PC-3 (cell line): ENCODE measurements around the gene SEPTIN10. TPM values are rescaled to one million over a fixed set of nuclear protein-coding genes. Genes with fewer than 3 reads are reported as not detected.

Source experiments
- ATAC-seq: fragments of 200-7000 bp; cut with Tn5 transposase; 2 replicates; pipeline ENCODE4 v1.9.1; 2020; ENCODE audit warnings: mild to moderate bottlenecking, moderate library complexity
- BruUV-seq: library from RNA; stranded (reverse); fragments of 400-500 nt; replicated peaks from 2 replicates; lab custom pipeline; 2021; lab: Mats Ljungman, UMichigan
- CTCF ChIA-PET: fragments of 300-600 bp; sonication (Branson Sonifier 250); formaldehyde crosslinking; loops from one replicate; lab custom pipeline; 2022; ENCODE audit warnings: antibody characterized with exemption; lab: Charles Lee
- POLR2A ChIA-PET: fragments of 300-600 bp; sonication (Branson Sonifier 250); formaldehyde crosslinking; loops from one replicate; lab custom pipeline; 2022; ENCODE audit warnings: antibody characterized with exemption; ENCODE audit not compliant: unreplicated experiment; lab: Charles Lee
- DNase-seq: peaks from one replicate; pipeline ENCODE4 v3.0.0-alpha.2; 2015
- H2AFZ ChIP-seq: fragments of 300-600 bp; sonication (generic); 2 replicates; pipeline ENCODE4 v1.6.0; 2016; ENCODE audit warnings: antibody characterized with exemption, low read length
- H3F3A ChIP-seq: fragments of 300-600 bp; sonication (generic); one replicate; pipeline ENCODE4 v1.6.0; 2017; ENCODE audit warnings: antibody characterized with exemption, low read length, control low read depth, mild to moderate bottlenecking; ENCODE audit not compliant: unreplicated experiment
- H3K27ac ChIP-seq: fragments of 300-600 bp; sonication (generic); 2 replicates; pipeline ENCODE4 v1.5.1; 2016; ENCODE audit warnings: mild to moderate bottlenecking, low read length
- H3K27me3 ChIP-seq: fragments of 300-600 bp; sonication (generic); 2 replicates; pipeline ENCODE4 v1.6.1; 2016; ENCODE audit warnings: low read length, mixed read lengths
- H3K36me3 ChIP-seq: fragments of 300-600 bp; sonication (generic); 2 replicates; pipeline ENCODE4 v1.6.1; 2016; ENCODE audit warnings: low read depth, mixed run types, low read length, mixed read lengths
- H3K4me1 ChIP-seq: fragments of 300-600 bp; sonication (generic); 2 replicates; pipeline ENCODE4 v1.5.1; 2016; ENCODE audit warnings: low read length; ENCODE audit not compliant: insufficient read depth
- H3K4me2 ChIP-seq: fragments of 300-600 bp; sonication (generic); 2 replicates; pipeline ENCODE4 v1.6.0; 2016; ENCODE audit warnings: low read length
- H3K4me3 ChIP-seq: fragments of 300-600 bp; sonication (generic); 2 replicates; pipeline ENCODE4 v1.5.1; 2016; ENCODE audit warnings: mild to moderate bottlenecking, low read length, mixed read lengths
- H3K79me2 ChIP-seq: fragments of 300-600 bp; sonication (generic); 2 replicates; pipeline ENCODE4 v1.6.1; 2017; ENCODE audit warnings: low read length, mixed read lengths
- H3K9ac ChIP-seq: fragments of 300-600 bp; sonication (generic); 2 replicates; pipeline ENCODE4 v1.6.0; 2016; ENCODE audit warnings: mild to moderate bottlenecking, low read length
- H3K9me2 ChIP-seq: fragments of 300-600 bp; sonication (generic); replicated peaks from 2 replicates; pipeline ENCODE4 v1.6.1; 2016; ENCODE audit warnings: mixed run types, low read length, mixed read lengths
- H3K9me3 ChIP-seq: fragments of 300-600 bp; sonication (generic); 2 replicates; pipeline ENCODE4 v1.6.1; 2016; ENCODE audit warnings: low read length, mixed read lengths
- H4K20me1 ChIP-seq: fragments of 300-600 bp; sonication (generic); 2 replicates; pipeline ENCODE4 v1.6.1; 2016; ENCODE audit warnings: low read length, mixed read lengths
- EZH2 ChIP-seq: fragments of 300-600 bp; sonication (generic); IDR thresholded peaks from one replicate; pipeline ENCODE4 v1.6.1; 2017; ENCODE audit warnings: antibody characterized with exemption, mild to moderate bottlenecking, low read length; ENCODE audit not compliant: unreplicated experiment
- EZH2phosphoT487 ChIP-seq: fragments of 300-600 bp; sonication (generic); IDR thresholded peaks from 2 replicates; pipeline ENCODE4 v1.6.1; 2018; ENCODE audit warnings: mild to moderate bottlenecking, antibody characterized with exemption, low read length, borderline replicate concordance
- intact Hi-C: fragments of 100-400 bp; cut with micrococcal nuclease; formaldehyde crosslinking; loops from 2 replicates; pipeline ENCODE4 v1.9.0; 2023
- total RNA-seq: library from RNA; depleted of rRNA; stranded (reverse); fragments of >200 nt; gene quantifications from 2 replicates; pipeline ENCODE4 v1.2.3, GENCODE V29; 2014; rRNA removed
- TF ChIP-seq, protein P1 (sequence below): fragments of 300-600 bp; sonication (generic); conservative IDR thresholded peaks from 2 replicates; pipeline ENCODE4 v1.5.1; 2017; ENCODE audit warnings: antibody characterized with exemption, low read depth, mild to moderate bottlenecking, low read length

The SEPTIN10 gene
- total RNA-seq, 1 experiment from 2014 or later = 36.1 TPM

DNA sequence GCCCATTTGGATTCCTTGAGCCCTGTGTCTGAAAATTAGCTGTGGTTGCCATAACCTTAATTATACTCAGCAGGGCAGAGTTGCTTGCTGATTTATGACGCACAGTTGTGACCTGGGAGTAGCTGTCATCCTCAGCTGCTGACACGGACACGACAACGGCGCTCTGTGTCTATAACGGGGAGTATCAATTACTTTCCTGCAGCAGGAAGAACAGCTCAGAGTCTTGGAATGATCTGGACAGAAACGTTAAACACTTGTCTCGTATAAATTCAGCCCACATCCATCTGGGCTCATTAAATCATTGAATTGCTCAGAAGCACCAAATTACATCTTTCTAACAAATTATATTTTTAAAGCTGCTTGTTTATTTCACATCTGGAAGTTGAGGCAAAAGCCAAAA is 116.3 kb downstream of the SEPTIN10 start:
- Histone ChIP-seq H3F3A (no peaks in the 10 kb centered on the region), H3K36me3 (no peaks in the 10 kb centered on the region), H3K27me3 (no peaks in the 10 kb centered on the region), H3K9ac (no peak overlapping the region; the same call in 1 of the 2 replicates), H3K4me3 (no peak overlapping the region), H3K4me2 (peak overlapping the region; percentile 58), H3K27ac (peak overlapping the region; percentile 61), H2AFZ (no peak overlapping the region), H3K9me3 (no peaks in the 10 kb centered on the region), H4K20me1 (no peaks in the 10 kb centered on the region), H3K9me2 (no peaks in the 10 kb centered on the region), H3K4me1 (peaks cover 34% of the 10 kb centered on the region), H3K79me2 (no peaks in the 10 kb centered on the region)
- no TSS peak for BruUV-seq
- CTCF ChIA-PET = no interaction called here
- TF ChIP-seq, protein P1, sequence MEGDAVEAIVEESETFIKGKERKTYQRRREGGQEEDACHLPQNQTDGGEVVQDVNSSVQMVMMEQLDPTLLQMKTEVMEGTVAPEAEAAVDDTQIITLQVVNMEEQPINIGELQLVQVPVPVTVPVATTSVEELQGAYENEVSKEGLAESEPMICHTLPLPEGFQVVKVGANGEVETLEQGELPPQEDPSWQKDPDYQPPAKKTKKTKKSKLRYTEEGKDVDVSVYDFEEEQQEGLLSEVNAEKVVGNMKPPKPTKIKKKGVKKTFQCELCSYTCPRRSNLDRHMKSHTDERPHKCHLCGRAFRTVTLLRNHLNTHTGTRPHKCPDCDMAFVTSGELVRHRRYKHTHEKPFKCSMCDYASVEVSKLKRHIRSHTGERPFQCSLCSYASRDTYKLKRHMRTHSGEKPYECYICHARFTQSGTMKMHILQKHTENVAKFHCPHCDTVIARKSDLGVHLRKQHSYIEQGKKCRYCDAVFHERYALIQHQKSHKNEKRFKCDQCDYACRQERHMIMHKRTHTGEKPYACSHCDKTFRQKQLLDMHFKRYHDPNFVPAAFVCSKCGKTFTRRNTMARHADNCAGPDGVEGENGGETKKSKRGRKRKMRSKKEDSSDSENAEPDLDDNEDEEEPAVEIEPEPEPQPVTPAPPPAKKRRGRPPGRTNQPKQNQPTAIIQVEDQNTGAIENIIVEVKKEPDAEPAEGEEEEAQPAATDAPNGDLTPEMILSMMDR = no peak
- TF ChIP-seq EZH2phosphoT487 = no peak
- no peak for TF ChIP-seq EZH2
- POLR2A ChIA-PET = no interaction called here
- ATAC-seq = peak; percentile 90
- intact Hi-C loops = loop anchor here (5.0 to 10.0 kb wide), 2 partner anchors 165 to 643 kb away; no protein-coding TSS in a partner anchor
- peak; percentile 78 for DNase-seq

DNA sequence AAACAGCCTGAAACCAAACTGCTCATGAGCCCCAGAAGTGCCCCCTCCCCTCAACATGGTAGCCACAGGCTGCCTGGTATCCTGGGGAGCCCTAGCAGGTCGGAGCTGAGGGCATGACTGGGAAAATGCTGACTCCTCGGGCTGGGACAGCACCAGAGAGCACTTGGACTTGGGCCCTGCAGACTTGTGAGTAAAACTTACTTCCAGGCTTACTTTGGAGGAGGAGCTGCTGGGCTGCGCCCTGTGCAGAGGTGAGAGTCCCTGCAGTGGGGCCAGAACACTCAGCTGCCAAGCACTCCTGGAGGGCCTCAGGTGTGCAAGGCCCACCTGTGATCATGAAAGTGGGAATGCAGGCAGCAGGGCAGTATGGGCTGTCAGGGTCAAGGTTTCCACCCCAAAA is 119.4 kb downstream of the SEPTIN10 start:
- Histone ChIP-seq H2AFZ (no peak overlapping the region), H3K4me1 (peaks cover 25% of the 10 kb centered on the region), H3K9ac (no peak overlapping the region), H3F3A (no peaks in the 10 kb centered on the region), H3K9me3 (no peaks in the 10 kb centered on the region), H4K20me1 (no peaks in the 10 kb centered on the region), H3K4me3 (no peak overlapping the region), H3K79me2 (no peaks in the 10 kb centered on the region), H3K27me3 (no peaks in the 10 kb centered on the region), H3K27ac (no peak overlapping the region), H3K9me2 (no peaks in the 10 kb centered on the region), H3K4me2 (no peak overlapping the region), H3K36me3 (no peaks in the 10 kb centered on the region)
- DNase-seq (no peak), ATAC-seq (no peak)
- intact Hi-C loops = loop anchor here (2.0 to 10.0 kb wide), 2 partner anchors 366 to 640 kb away; partner anchors contain the start of gene SH3RF3
- POLR2A ChIA-PET = no interaction called here
- TF ChIP-seq EZH2phosphoT487 (no peak), EZH2 (no peak)
- TF ChIP-seq, protein P1 = no peak
- no TSS peak for BruUV-seq
- CTCF ChIA-PET = no interaction called here

DNA sequence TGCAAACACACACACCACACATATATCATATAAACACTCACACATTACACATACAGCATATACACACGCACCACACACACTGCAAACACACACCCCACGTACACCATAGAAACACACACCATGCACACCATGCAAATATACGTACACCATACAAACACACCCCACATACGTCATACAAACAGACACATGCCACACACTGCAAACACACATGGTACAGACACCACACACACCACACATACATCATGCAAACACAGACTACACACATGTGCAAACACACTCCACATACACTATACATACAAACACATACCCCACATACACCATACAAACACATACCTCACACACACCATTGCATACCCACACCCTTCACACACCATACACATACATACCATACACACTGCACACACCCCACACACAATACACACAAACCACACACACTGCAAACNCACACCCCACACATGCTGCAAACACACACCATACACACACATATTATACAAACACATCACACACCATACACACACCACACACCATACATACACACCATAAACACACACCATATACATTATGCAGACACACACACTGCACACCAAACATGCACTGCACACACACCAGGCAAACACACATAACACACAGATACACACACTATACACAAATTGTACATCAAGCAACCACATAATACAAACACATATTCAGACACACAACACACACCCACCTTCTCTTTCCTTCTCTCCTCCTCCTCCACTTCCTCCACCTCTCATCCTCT is 120.4 kb downstream of the SEPTIN10 start:
- H3K79me2 ChIP-seq = no peaks in the 10 kb centered on the region
- H3K9ac ChIP-seq = no peak overlapping the region
- intact Hi-C loops = loop anchor here (10.0 kb wide), 1 partner anchor 639 kb away; no protein-coding TSS in a partner anchor
- H3F3A ChIP-seq = no peaks in the 10 kb centered on the region
- H3K9me3 ChIP-seq = no peaks in the 10 kb centered on the region
- DNase-seq (no peak), ATAC-seq (no peak)
- H3K4me2 ChIP-seq = no peak overlapping the region
- no peak overlapping the region for H3K4me3 ChIP-seq
- H3K4me1 ChIP-seq = peaks cover 15% of the 10 kb centered on the region
- H3K27ac ChIP-seq = no peak overlapping the region
- ChIA-PET POLR2A (no interaction called here), CTCF (no interaction called here)
- TF ChIP-seq EZH2phosphoT487 = no peak
- H3K27me3 ChIP-seq = no peaks in the 10 kb centered on the region
- no peaks in the 10 kb centered on the region for H4K20me1 ChIP-seq
- no peak overlapping the region for H2AFZ ChIP-seq
- BruUV-seq = no TSS peak
- H3K9me2 ChIP-seq = no peaks in the 10 kb centered on the region
- no peaks in the 10 kb centered on the region for H3K36me3 ChIP-seq

Other genes starting within 250 kb of the SEPTIN10 start
- 27.4 and 41.1 TPM in 2 replicates for gene SOWAHC, start 398 bp upstream of the SEPTIN10 start, total RNA-seq
- gene RGPD5, start 180.3 kb upstream of the SEPTIN10 start, total RNA-seq = 18.5 and 26.0 TPM in 2 replicates